ENCODE results near the gene EMID1. TPM values are rescaled to one million over a fixed set of nuclear protein-coding genes. Genes with fewer than 3 reads are reported as not detected.

EMID1 gene
- total and polyA plus RNA-seq, 12 donors = 0.22 to 1.1 (median 0.41) TPM; not detected in 1

GRCh38 chr22:29190918-29191317 lies 14.8 kb upstream of the EMID1 start:
- no peaks in the 10 kb centered on the region for H3K27me3 ChIP-seq
- peaks cover 0 to 9% (median 0%) of the 10 kb centered on the region in 11 donors for H3K9me3 ChIP-seq
- no peak for DNase-seq
- H3K36me3 ChIP-seq = no peaks in the 10 kb centered on the region
- intact Hi-C loops (cut with DNase I) = no loop called here
- H3K27ac ChIP-seq = no peak overlapping the region
- H3K4me3 ChIP-seq = no peak overlapping the region
- ATAC-seq = no peak
- no peak for TF ChIP-seq CTCF (IDR thresholded peaks at IDR 0.05)
- H3K4me1 ChIP-seq = peaks cover 0 to 8% (median 6%) of the 10 kb centered on the region in 9 donors
- 67 to 80% methylated on average over 10 of the region's 10 CpGs for WGBS, 2 donors

GRCh38 chr22:29193021-29193420 lies 12.7 kb upstream of the EMID1 start:
- no peak overlapping the region for H3K27ac ChIP-seq
- WGBS, 2 donors = 88 to 91% methylated on average over 8 of the region's 8 CpGs

GRCh38 chr22:29194184-29194583 lies 11.5 kb upstream of the EMID1 start:
- H3K4me3 ChIP-seq = no peak overlapping the region
- H3K27ac ChIP-seq = no peak overlapping the region
- no peak for TF ChIP-seq CTCF (IDR thresholded peaks at IDR 0.05)
- intact Hi-C loops (cut with DNase I) = no loop called here
- H3K27me3 ChIP-seq = no peaks in the 10 kb centered on the region
- H3K36me3 ChIP-seq = no peaks in the 10 kb centered on the region
- peaks cover 0 to 10% (median 6%) of the 10 kb centered on the region in 9 donors for H3K4me1 ChIP-seq
- WGBS, 2 donors = 82 to 97% methylated on average over 2 of the region's 2 CpGs
- ATAC-seq (no peak), DNase-seq (no peak)
- peaks cover 0 to 9% (median 0%) of the 10 kb centered on the region in 11 donors for H3K9me3 ChIP-seq

More at GRCh38 chr22:29193021-29193420, 12.7 kb upstream of the EMID1 start:
- no peaks in the 10 kb centered on the region for H3K27me3 ChIP-seq
- H3K36me3 ChIP-seq = no peaks in the 10 kb centered on the region
- DNase-seq (no peak), ATAC-seq (no peak)
- peaks cover 0 to 10% (median 6%) of the 10 kb centered on the region in 9 donors for H3K4me1 ChIP-seq
- TF ChIP-seq CTCF (IDR thresholded peaks at IDR 0.05) = no peak
- peaks cover 0 to 9% (median 0%) of the 10 kb centered on the region in 11 donors for H3K9me3 ChIP-seq
- intact Hi-C loops (cut with DNase I) = no loop called here
- no peak overlapping the region for H3K4me3 ChIP-seq

- DNase-seq = no peak
- ATAC-seq = peak; percentile 22 to 68 (median 46)
- H3K36me3 ChIP-seq = no peaks in the 10 kb centered on the region
- H3K9me3 ChIP-seq = peaks cover 0 to 9% (median 0%) of the 10 kb centered on the region in 11 donors
- intact Hi-C loops (cut with DNase I) = no loop called here
- H3K4me1 ChIP-seq = peaks cover 0 to 10% (median 6%) of the 10 kb centered on the region in 9 donors
- H3K27me3 ChIP-seq = no peaks in the 10 kb centered on the region
- no peak for TF ChIP-seq CTCF (IDR thresholded peaks at IDR 0.05)
- no peak overlapping the region for H3K4me3 ChIP-seq
- no peak overlapping the region for H3K27ac ChIP-seq
- 35 to 50% methylated on average over 8 of the region's 8 CpGs for WGBS, 2 donors
Observed at GRCh38 chr22:29195118-29195963, 10.4 kb upstream of the EMID1 start.
